TTC549 (cell line): ENCODE measurements around the gene PPP3R2.
A peak's percentile ranks its signal among the peaks of the same experiment; 100 is the strongest.
"Not testable (repeated sequence)": the region's sequence is repeated elsewhere in the genome, so short reads cannot be mapped to it uniquely, and the experiment has no call there.

Source experiments
- FAIRE-seq: peaks from 2 replicates; lab custom pipeline; 2012; peaks lifted over from hg19 to GRCh38; lab: Jason Lieb, UNC

The PPP3R2 gene, protein sequence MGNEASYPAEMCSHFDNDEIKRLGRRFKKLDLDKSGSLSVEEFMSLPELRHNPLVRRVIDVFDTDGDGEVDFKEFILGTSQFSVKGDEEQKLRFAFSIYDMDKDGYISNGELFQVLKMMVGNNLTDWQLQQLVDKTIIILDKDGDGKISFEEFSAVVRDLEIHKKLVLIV

DNA sequence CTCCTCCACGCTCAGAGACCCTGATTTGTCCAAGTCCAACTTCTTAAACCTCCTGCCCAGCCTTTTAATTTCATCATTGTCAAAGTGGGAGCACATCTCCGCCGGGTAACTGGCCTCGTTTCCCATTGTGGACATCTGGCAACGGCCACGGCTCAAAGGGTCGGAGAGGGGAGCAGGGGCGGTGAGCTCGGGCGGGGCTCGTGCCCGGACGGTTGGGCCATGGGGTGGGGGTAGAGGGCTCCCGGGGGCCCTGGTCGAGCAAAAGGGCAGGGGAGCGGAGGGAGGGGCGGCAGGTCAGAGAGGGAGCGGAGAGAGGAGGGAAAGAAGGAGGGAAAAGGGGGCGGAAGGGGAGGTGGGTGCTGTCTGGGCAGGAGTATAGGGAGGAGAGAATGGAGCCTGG is at the start of gene PPP3R2:
PPP3R2 (minus strand) TSS at position 174 of the 400 bp plus-strand sequence; CDS start at position 126, 48 bp downstream.
- FAIRE-seq = no peak

- FAIRE-seq = no peak
Observed at GRCh38 chr9:101639785-101640665, 45.3 kb upstream of the PPP3R2 start.

DNA sequence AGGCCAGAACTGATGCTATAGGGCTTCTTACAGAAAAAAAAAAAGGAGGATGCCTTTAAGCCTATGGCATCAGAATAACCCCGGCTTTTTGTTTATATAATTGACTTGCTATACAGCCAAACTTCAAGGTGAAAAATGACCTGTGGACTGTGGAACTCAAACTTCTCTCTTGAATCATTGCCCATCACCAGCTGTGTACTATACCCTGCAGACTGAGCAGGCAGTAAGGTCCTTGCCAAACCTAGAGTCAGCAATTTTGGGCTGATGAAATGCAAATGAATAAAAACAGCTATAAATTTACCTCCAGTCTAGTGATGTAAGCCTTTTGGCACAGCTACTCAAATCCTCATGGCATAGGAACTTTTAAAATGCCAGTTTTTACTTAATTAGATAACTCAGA is 44.5 kb upstream of the PPP3R2 start:
- FAIRE-seq = no peak

- no peak for FAIRE-seq
Observed at GRCh38 chr9:101636247-101636646, 41.5 kb upstream of the PPP3R2 start.

DNA sequence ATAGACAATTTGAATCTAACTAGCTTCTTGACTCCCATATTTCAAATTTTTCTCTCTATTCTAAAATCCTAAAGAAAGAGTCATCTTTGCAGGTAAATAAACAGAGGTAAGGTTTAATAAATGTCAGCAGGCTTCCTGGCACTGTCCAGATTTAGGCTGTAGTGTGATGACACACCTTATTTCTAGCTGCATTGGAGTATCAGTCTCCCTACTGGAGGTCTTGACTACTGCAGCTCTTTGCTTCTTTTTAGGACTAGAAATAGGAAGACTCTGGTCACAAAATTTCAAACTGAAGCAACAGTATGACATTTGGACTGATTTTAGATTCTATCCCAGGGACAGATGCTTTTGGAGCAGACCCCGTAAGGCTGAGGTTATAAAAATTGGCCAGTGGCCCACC is 40.7 kb upstream of the PPP3R2 start:
- no peak for FAIRE-seq

- FAIRE-seq = no peak
Observed at GRCh38 chr9:101634741-101635409, 40.1 kb upstream of the PPP3R2 start.

GRCh38 chr9:101632611-101633010 is 37.8 kb upstream of the PPP3R2 start:
- no peak for FAIRE-seq

- FAIRE-seq = no peak
Observed at GRCh38 chr9:101631892-101632291, 37.1 kb upstream of the PPP3R2 start.

DNA sequence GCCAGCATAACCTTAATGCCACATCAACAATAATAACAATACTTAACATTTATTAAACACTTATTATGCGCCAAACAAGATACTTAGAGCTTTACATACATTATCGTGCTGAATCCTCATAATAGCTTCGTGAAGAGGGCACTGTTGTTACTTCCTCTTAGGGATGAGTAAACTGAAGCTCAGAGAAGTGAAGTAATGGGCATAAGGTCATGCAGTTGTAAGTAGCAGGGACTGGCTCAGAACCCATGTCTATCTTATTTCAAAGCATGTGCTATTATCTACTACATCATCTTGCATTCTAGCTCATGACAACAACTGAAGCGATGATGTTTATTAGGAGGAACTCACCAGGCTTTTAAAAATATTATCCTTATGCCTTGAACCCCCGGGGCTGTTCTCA is 34.9 kb upstream of the PPP3R2 start:
- no peak for FAIRE-seq

- FAIRE-seq = no peak
Observed at GRCh38 chr9:101628173-101628572, 33.4 kb upstream of the PPP3R2 start.

- no peak for FAIRE-seq
Observed at GRCh38 chr9:101626295-101626694, 31.5 kb upstream of the PPP3R2 start.

DNA sequence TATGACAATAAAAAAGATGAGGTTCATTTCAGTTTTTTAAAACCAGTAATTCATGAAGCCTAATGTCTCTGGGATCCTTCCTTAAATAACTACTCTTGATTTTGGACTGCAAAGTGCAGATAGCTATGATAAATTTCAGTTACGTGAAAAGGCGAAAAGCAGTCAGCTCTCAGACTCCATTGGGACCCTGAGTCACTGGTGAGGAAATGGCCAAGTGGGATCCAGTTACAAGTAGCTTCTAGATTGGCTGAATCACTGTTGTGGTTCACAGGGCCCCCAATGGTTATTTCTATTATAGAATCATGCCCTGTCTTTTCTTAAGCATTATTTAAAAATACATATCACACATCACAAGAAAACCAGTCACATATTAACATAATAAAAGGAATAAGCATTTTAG is 31.1 kb upstream of the PPP3R2 start:
- no peak for FAIRE-seq

DNA sequence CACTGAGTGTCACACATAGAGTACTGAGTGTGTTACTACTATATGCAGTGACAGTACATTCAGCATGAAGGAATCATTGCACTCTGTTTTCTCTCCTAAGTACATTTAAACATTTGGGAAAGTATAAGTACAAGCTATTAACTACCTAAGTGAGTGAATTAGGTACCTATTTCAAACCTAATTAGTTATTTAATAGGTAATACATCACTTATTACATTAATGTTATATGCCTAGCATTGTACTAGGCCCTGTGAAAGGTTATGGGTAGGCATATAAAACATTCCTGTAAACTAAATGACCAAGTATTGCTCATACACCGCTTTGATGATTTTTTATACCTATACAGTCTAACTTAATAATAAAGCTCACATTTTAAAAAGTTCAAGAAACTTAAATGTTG is 25.7 kb upstream of the PPP3R2 start:
- FAIRE-seq = no peak

GRCh38 chr9:101618698-101619097 is 23.9 kb upstream of the PPP3R2 start:
- no peak for FAIRE-seq

GRCh38 chr9:101605547-101605946 is 10.8 kb upstream of the PPP3R2 start:
- no peak for FAIRE-seq

GRCh38 chr9:101604296-101604695 is 9.5 kb upstream of the PPP3R2 start:
- no peak for FAIRE-seq

GRCh38 chr9:101601904-101602765 is 7.4 kb upstream of the PPP3R2 start:
- FAIRE-seq = peak; percentile 17

GRCh38 chr9:101593345-101593744 is 1.4 kb downstream of the PPP3R2 start:
- FAIRE-seq = no peak

DNA sequence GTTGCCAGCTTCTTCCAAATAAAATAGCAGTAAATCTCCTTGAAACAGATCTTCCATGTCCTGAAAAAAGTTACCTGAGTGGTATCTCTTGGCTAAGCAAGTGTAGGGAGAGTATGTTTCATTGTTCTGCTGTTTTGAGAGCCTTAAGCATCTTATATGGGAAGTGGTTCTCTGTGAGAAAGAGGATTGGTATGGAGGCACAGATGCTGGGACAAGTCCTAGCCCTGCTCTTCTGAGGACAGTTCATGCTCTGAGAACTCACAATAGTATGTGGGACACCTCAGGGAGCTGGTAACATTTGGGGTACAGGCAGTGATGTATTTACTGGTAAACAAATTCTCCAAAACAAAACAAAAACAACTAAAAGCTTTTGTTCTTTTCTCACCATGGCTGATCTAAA is 2.0 kb downstream of the PPP3R2 start:
- no peak for FAIRE-seq

GRCh38 chr9:101591787-101592446 is 2.9 kb downstream of the PPP3R2 start:
- FAIRE-seq = no peak

DNA sequence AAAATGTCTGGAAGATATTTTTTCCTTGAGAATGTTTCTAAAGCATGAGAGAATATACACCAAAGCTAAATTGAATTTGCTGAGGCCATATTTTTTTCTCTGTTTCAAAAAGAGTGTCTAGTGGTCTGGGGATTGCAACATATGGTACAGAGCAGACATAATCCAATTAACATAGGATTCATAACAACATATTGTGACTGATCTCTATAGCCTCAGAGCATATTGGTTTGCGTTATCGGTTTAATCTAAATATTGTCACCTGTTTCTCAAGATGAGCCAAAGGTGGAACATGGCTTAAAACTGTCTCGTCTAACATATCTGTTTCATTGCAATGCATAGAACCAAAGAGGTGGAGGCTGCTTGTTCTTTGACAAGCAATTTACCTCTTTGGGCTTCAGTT is 3.9 kb downstream of the PPP3R2 start:
- no peak for FAIRE-seq

DNA sequence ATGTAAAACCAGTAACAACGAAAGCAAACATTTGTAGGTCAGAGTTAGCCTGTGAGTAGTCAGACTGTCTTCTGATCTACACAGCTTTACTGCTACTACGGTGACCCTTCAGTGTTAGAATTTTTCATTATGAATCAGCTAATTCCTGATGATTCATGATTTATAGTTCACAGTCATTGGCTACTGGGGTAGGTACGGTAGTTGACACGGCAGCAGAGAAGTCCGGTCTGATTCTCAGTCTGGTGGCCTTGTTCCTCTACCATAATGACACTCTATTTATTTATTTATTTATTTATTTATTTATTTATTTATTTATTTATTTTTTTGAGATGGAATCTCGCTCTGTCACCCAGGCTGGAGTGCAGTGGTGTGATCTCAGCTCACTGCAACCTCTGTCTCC is 4.7 kb downstream of the PPP3R2 start:
- FAIRE-seq = not testable (repeated sequence)
